Left lung (tissue), 10 donors: Measurements from ENCODE around the gene SEC23A. TPM values are rescaled to one million over a fixed set of nuclear protein-coding genes. Genes with fewer than 3 reads are reported as not detected.
"Not testable (repeated sequence)": the region's sequence is repeated elsewhere in the genome, so short reads cannot be mapped to it uniquely, and the experiment has no call there.

Experiments used
- ATAC-seq: fragments of 200-7000 bp; cut with Tn5 transposase; one replicate; pipeline ENCODE4 v1.9.1; 2020; ENCODE audit warnings: moderate library complexity
- DNase-seq, 4 donors: peaks; one replicate each; pipeline ENCODE4 v3.0.0-alpha.2; 2013 to 2020
- H3K27ac ChIP-seq, 2 donors: fragments of 200-600 bp; sonication (generic) in 1 of 2; one replicate each; pipeline versions ENCODE4 v1.5.0 to v1.8.0; 2020 to 2021
- H3K27me3 ChIP-seq, 2 donors: fragments of 200-600 bp; sonication (generic) in 1 of 2; one replicate each; pipeline versions ENCODE4 v1.5.0 to v1.8.0; 2020 to 2021
- H3K36me3 ChIP-seq, 2 donors: fragments of 200-600 bp; sonication (generic) in 1 of 2; one replicate each; pipeline versions ENCODE4 v1.5.0 to v1.8.0; 2020 to 2021
- H3K4me1 ChIP-seq, 2 donors: fragments of 200-600 bp; one replicate each; pipeline ENCODE4 v1.8.0; 2021
- H3K4me3 ChIP-seq, 2 donors: fragments of 200-600 bp; sonication (generic) in 1 of 2; one replicate each; pipeline versions ENCODE4 v1.5.0 to v1.8.0; 2020 to 2021; ENCODE audit warnings: mild to moderate bottlenecking in 1 of 2
- H3K9me3 ChIP-seq, 2 donors: fragments of 200-600 bp; sonication (generic) in 1 of 2; one replicate each; pipeline versions ENCODE4 v1.5.0 to v1.8.0; 2020 to 2021
- CTCF ChIP-seq, 2 donors: fragments of 200-600 bp; sonication (generic) in 1 of 2; IDR thresholded peaks; one replicate each; pipeline versions ENCODE4 v1.5.0 to v1.8.0; 2021; ENCODE audit warnings: antibody characterized with exemption in 2 of 2
- intact Hi-C, 2 donors: fragments of 100-400 bp; cut with DNase I; formaldehyde crosslinking; loops; one replicate each; pipeline versions ENCODE4 v1.11.2 to v1.14.2; 2022
- polyA plus RNA-seq, 6 donors: library from polyadenylated mRNA; unstranded; fragments of 120-200 nt; gene quantifications; one replicate each; pipeline ENCODE4 v1.2.1, GENCODE V29; 2013; ENCODE audit not compliant: insufficient read length in 6 of 6
- total RNA-seq, 2 donors: library from RNA; stranded (reverse); fragmentation: NEBNext Ultra II Directional; extraction: Animal tissue kit (Norgen Biotek cat#: 25700); gene quantifications; one replicate each; pipeline ENCODE4 v1.2.1, GENCODE V29; 2021
- donor health status: DM: no; HTN: yes; CAD: no.
- donor health status: DM: no; HTN: no; CAD: no.

Gene SEC23A
- total and polyA plus RNA-seq, 8 donors = 59.3 to 81.7 (median 65.0) TPM

GRCh38 chr14:39015964-39016577 lies 87.0 kb downstream of the SEC23A start:
- TF ChIP-seq CTCF (IDR thresholded peaks at IDR 0.05) = no peak
- H3K4me1 ChIP-seq = no peaks in the 10 kb centered on the region
- ATAC-seq = no peak
- no peak for DNase-seq
- H3K27ac ChIP-seq = no peak overlapping the region
- no peak overlapping the region for H3K4me3 ChIP-seq
- no peaks in the 10 kb centered on the region for H3K27me3 ChIP-seq
- intact Hi-C loops = loop anchor here in 1 of 2 donors (10.0 kb wide), 1 partner anchor 291 kb away; no protein-coding TSS in a partner anchor
- H3K36me3 ChIP-seq = no peaks in the 10 kb centered on the region
- no peaks in the 10 kb centered on the region for H3K9me3 ChIP-seq

GRCh38 chr14:39015360-39015961 lies 87.6 kb downstream of the SEC23A start:
- no peaks in the 10 kb centered on the region for H3K9me3 ChIP-seq
- peak; percentile 60 to 62 for TF ChIP-seq CTCF (IDR thresholded peaks at IDR 0.05)
- H3K27me3 ChIP-seq = no peaks in the 10 kb centered on the region
- no peak overlapping the region for H3K27ac ChIP-seq
- intact Hi-C loops = loop anchor here in 1 of 2 donors (10.0 kb wide), 1 partner anchor 291 kb away; no protein-coding TSS in a partner anchor
- no peaks in the 10 kb centered on the region for H3K4me1 ChIP-seq
- ATAC-seq (peak; percentile 83), DNase-seq (peak in 1 of 4 donors; percentile 66)
- H3K4me3 ChIP-seq = no peak overlapping the region
- no peaks in the 10 kb centered on the region for H3K36me3 ChIP-seq

- intact Hi-C loops = loop anchor here in 1 of 2 donors (10.0 kb wide), 1 partner anchor 290 kb away; no protein-coding TSS in a partner anchor
- H3K4me1 ChIP-seq = no peaks in the 10 kb centered on the region
- DNase-seq = no peak
- no peaks in the 10 kb centered on the region for H3K36me3 ChIP-seq
- H3K9me3 ChIP-seq = no peaks in the 10 kb centered on the region
- ATAC-seq = no peak
- no peak overlapping the region for H3K27ac ChIP-seq
- TF ChIP-seq CTCF (IDR thresholded peaks at IDR 0.05) = no peak
- no peak overlapping the region for H3K4me3 ChIP-seq
- H3K27me3 ChIP-seq = no peaks in the 10 kb centered on the region
Measured at GRCh38 chr14:39014460-39014859, 88.6 kb downstream of the SEC23A start.

- H3K36me3 ChIP-seq, H3K27me3 ChIP-seq, ATAC-seq, H3K4me3 ChIP-seq, intact Hi-C loops, H3K27ac ChIP-seq, H3K9me3 ChIP-seq, H3K4me1 ChIP-seq, DNase-seq: not testable (repeated sequence)
Measured at GRCh38 chr14:39008965-39009364, 94.1 kb downstream of the SEC23A start.

DNA sequence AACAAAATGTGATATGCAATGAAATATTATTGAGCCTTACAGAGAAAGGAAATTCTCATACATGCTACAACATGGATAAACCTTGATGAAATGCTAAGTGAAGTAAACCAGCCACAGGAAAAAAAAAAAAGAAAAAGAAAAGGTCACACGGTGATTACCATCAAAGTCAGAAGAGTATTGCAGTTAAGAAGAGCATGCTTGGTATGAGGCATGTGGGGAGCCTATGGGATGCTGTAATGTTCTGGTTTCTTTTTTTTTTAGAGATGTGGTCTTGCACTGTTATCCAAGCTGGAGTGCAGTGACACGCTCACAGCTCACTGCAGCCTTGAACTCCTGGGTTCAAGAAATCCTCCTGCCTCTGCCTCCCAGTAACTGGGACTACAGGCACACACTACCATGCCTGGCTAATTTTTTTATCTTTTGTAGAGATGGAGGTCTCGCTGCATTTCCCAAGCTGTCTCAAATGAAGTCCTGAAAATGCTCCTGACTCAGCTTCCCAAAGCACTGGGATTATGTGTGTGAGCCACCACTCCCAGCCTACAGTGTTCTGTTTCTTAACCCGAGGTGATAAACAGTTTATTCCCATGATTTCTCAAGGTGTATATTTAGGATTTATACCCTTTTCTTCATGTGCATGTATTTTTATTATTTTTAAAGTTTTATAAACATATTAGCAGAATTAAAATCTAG lies 96.2 kb downstream of the SEC23A start:
- ATAC-seq (no peak), DNase-seq (no peak)
- H3K27me3 ChIP-seq = no peaks in the 10 kb centered on the region
- no peak overlapping the region for H3K27ac ChIP-seq
- H3K9me3 ChIP-seq = no peaks in the 10 kb centered on the region
- H3K4me3 ChIP-seq = no peak overlapping the region
- H3K4me1 ChIP-seq = no peaks in the 10 kb centered on the region
- TF ChIP-seq CTCF (IDR thresholded peaks at IDR 0.05) = no peak
- no peaks in the 10 kb centered on the region for H3K36me3 ChIP-seq
- intact Hi-C loops = no loop called here
